Pancreas (tissue), 10 donors: ENCODE data around the gene SRRD. TPM values are rescaled to one million over a fixed set of nuclear protein-coding genes. Genes with fewer than 3 reads are reported as not detected.

Experiments used
- ATAC-seq, 4 donors: fragments of 200-7000 bp; cut with Tn5 transposase; one replicate each; pipeline versions ENCODE4 v1.8.0 to v1.9.1; 2020; ENCODE audit warnings: mild to moderate bottlenecking in 4 of 4, moderate library complexity in 4 of 4
- DNase-seq, 6 donors: peaks; one replicate each; pipeline ENCODE4 v3.0.0-alpha.2; 2020
- FAIRE-seq: peaks from 2 replicates; lab custom pipeline; 2012; peaks lifted over from hg19 to GRCh38; lab: Jason Lieb, UNC
- H3K27ac ChIP-seq, 4 donors: fragments of 200-600 bp; sonication (generic); 1 replicate in 3 of 4; 2 replicates in 1 of 4; pipeline versions ENCODE4 v1.5.0 to v1.8.0; 2020
- H3K27me3 ChIP-seq, 4 donors: fragments of 200-600 bp; one replicate each; pipeline ENCODE4 v1.8.0; 2021
- H3K36me3 ChIP-seq, 3 donors: fragments of 200-600 bp; sonication (generic) in 1 of 3; one replicate each; pipeline versions ENCODE4 v1.5.0 to v1.8.0; 2020 to 2021
- H3K4me1 ChIP-seq, 3 donors: fragments of 200-600 bp; one replicate each; pipeline ENCODE4 v1.8.0; 2021
- H3K4me3 ChIP-seq, 4 donors: fragments of 200-600 bp; sonication (generic) in 2 of 4; one replicate each; pipeline versions ENCODE4 v1.5.0 to v1.8.0; 2020 to 2021
- H3K9me3 ChIP-seq, 4 donors: fragments of 200-600 bp; one replicate each; pipeline ENCODE4 v1.8.0; 2021
- CTCF ChIP-seq, 4 donors: fragments of 200-600 bp; sonication (generic) in 3 of 4; IDR thresholded peaks; one replicate each; pipeline versions ENCODE4 v1.5.0 to v1.8.0; 2021; ENCODE audit warnings: antibody characterized with exemption in 4 of 4
- WGBS, 2 donors: extraction: QIAGEN DNeasy Blood & Tissue Kit; methylation state at CpG; one replicate each; pipeline ENCODE4 v1.1.7; 2013; 5-methylcytosine and 5-hydroxymethylcytosine counted together
- intact Hi-C, 3 donors: fragments of 100-400 bp; cut with DNase I; formaldehyde crosslinking; loops; one replicate each; pipeline versions ENCODE4 v1.11.1 to v1.14.2; 2022
- polyA plus RNA-seq, 2 donors: library from polyadenylated mRNA; stranded (reverse); fragments of 200-250 nt; gene quantifications; one replicate each; pipeline ENCODE4 v1.2.3, GENCODE V29; 2013
- total RNA-seq, 6 donors: library from RNA; stranded (reverse); fragmentation: NEBNext Ultra II Directional in 4 of 6; extraction: Animal tissue kit (Norgen Biotek cat#: 25700) in 4 of 6; gene quantifications; one replicate each; pipeline versions ENCODE4 v1.2.1 to v1.2.4, GENCODE V29; 2021 to 2023
- donor health status: healthy with polysubstance abuse.
- donor health status: DM: no; HTN: no; CAD: no; lungs with moderate emphysema.
- donor health status: DM: no; HTN: no; CAD: no.
- donor health status: control.
- donor health status: control.
- donor health status: Bipolar disorder and iron deficiency.
- donor health status: DM: yes; HTN: yes; CAD: no.
- donor health status: DM: no; HTN: no; CAD: no.
- donor health status: DM: no; HTN: no; CAD: no.
- donor health status: DM: yes; HTN: yes; CAD: no.

The SRRD gene
- total and polyA plus RNA-seq, 8 donors = 6.3 to 13.6 (median 10.8) TPM

DNA sequence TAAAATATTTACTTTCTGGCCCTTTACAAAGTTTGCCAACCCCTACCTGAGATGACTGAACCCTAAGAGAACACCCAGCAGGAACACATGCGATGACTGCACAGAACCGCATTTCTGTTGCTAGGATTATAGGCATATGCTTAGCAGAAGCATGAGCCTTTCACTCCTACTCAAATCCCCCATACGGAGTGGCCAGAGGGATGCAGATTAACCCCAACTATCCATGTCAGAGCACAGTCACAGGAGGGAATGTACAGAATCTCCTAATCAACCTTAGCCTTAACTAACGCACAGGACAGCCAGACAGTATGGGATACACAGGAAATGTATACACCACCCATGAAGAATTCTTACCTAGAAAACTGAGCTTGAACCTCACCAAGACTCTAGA is 6.3 kb upstream of the SRRD start:
- no peak for DNase-seq
- ATAC-seq = no peak
- TF ChIP-seq CTCF (IDR thresholded peaks at IDR 0.05) = no peak

DNA sequence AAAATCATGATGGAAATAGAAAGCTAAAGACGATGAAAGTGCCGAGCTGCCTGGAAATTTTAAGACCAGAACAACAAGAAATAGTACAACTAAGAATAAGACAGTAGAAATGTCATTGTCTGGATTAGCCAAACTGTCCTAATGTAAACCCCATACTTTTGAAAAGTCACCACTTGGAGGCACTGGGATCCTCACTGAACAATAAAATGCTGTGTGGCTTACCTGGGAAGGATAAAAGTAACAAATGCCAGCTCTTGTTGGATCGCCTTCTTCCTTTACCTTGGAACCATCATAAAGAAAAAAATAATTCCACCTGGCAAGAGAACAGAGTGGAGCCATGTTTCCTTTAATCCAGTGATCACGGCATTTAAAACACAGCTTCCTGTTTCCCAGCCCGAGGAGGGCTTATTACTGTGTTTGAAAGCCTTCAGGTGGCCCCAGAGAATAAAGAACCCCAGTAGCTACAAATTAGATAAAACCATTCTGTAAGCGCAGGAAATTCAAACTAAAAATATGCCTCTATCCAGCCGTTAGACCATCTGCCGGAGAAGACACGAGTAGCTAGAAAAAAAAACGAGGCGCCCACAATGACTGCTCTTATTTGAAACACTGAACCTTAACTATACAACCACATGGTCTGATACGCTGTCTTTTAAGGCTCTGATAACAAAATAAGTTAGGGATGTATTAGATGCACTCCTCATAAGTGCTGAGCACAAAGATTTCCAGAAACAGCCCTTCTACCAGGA is 4.5 kb upstream of the SRRD start:
- 28 to 32% methylated on average over 12 of the region's 12 CpGs for WGBS, 2 donors

More for the DNA sequence above, 6.3 kb upstream of the SRRD start:
- intact Hi-C loops = no loop called here
- Histone ChIP-seq H3K4me1 (peaks cover 7 to 23% (median 12%) of the 10 kb centered on the region in 3 donors), H3K27me3 (no peaks in the 10 kb centered on the region), H3K9me3 (no peaks in the 10 kb centered on the region), H3K27ac (no peak overlapping the region), H3K4me3 (no peak overlapping the region), H3K36me3 (peaks cover 0 to 30% (median 2%) of the 10 kb centered on the region in 3 donors)
- no peak for FAIRE-seq
- 40 to 45% methylated on average over 4 of the region's 4 CpGs for WGBS, 2 donors

DNA sequence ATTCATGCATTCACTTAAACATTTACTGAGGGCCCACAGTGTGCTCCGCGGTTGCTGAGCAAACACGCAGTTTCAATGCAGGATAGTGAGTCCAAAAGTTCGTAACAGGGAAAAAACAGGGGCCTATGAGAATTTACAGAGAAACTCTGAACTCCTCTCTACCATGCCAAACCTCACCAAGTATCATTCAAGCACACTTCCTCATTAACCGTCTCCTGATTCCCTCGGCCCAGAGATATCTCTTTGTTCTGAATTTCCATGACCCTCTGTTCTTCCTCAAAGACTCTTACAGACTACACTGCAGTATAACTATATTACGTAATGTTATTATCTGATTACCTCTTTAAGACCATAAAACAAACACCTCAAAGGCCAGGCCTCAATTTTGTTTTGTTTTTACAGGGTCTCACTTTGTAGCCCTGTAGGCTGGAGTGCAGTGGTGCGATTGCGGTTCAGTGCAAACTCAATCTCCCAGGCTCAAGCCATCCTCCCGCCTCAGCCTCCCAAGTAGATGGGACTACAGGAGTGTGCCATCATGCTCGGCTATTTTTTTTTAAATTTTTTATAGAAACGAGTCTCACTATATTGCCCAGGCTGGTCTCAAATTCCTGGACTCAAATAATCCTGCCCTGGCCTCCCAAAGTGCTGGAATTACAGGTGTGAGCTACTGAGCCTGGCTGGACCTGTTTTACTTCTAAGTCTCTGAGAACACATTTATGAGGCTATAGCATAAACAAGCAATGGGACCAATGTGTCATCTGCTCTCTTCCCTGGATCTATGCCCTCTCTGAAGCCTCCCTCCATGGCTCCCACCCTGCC is 3.7 kb upstream of the SRRD start:
- peak overlapping the region; percentile 42 to 74 (median 57) for H3K27ac ChIP-seq
- no peak for FAIRE-seq
- peak in 2 of 4 donors; percentile 20 to 25 for ATAC-seq
- H3K27me3 ChIP-seq = no peaks in the 10 kb centered on the region
- peaks cover 0 to 13% (median 0%) of the 10 kb centered on the region in 3 donors for H3K36me3 ChIP-seq
- DNase-seq = no peak
- intact Hi-C loops = loop anchor here in 1 of 3 donors (10.0 kb wide), 1 partner anchor 175 kb away; the partner anchor contains the start of gene MIAT
- WGBS, 2 donors = 31 to 34% methylated on average over 12 of the region's 12 CpGs
- H3K4me1 ChIP-seq = peaks cover 15 to 39% (median 17%) of the 10 kb centered on the region in 3 donors
- no peak for TF ChIP-seq CTCF (IDR thresholded peaks at IDR 0.05)
- H3K4me3 ChIP-seq = peak overlapping the region in 2 of 4 donors; percentile 22 to 26
- no peaks in the 10 kb centered on the region for H3K9me3 ChIP-seq

More for the DNA sequence above, 4.5 kb upstream of the SRRD start:
- FAIRE-seq (no peak), DNase-seq (no peak), ATAC-seq (peak in 2 of 4 donors; percentile 2 to 12)
- peaks cover 9 to 31% (median 17%) of the 10 kb centered on the region in 3 donors for H3K4me1 ChIP-seq
- intact Hi-C loops = no loop called here
- no peaks in the 10 kb centered on the region for H3K9me3 ChIP-seq
- H3K36me3 ChIP-seq = peaks cover 0 to 13% (median 0%) of the 10 kb centered on the region in 3 donors
- no peaks in the 10 kb centered on the region for H3K27me3 ChIP-seq
- peak overlapping the region; percentile 42 to 74 (median 57) for H3K27ac ChIP-seq
- no peak for TF ChIP-seq CTCF (IDR thresholded peaks at IDR 0.05)
- H3K4me3 ChIP-seq = peak overlapping the region in 2 of 4 donors; percentile 22 to 26

DNA sequence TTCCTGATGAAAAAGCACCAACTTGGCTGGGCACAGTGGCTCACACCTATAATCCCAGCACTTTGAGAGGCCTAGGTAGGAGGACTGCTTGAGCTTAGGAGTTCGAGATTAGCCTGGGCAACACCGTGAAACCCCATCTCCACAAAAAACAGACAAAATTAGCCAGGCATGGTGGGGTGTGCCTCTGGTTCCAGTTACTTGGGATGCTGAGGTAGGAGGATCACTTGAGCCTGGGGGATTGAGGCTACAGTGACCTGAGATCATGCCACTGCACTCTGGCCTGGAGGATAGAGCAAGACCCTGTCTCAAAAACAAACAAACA is 3.1 kb upstream of the SRRD start:
- peak overlapping the region in 2 of 4 donors; percentile 71 to 74 for H3K27ac ChIP-seq
- TF ChIP-seq CTCF (IDR thresholded peaks at IDR 0.05) = no peak
- ATAC-seq (no peak), FAIRE-seq (no peak), DNase-seq (no peak)
- intact Hi-C loops = loop anchor here in 1 of 3 donors (10.0 kb wide), 1 partner anchor 174 kb away; the partner anchor contains the start of gene MIAT
- H3K27me3 ChIP-seq = no peaks in the 10 kb centered on the region
- no peaks in the 10 kb centered on the region for H3K9me3 ChIP-seq
- peaks cover 15 to 42% (median 17%) of the 10 kb centered on the region in 3 donors for H3K4me1 ChIP-seq
- WGBS, 2 donors = 63 to 86% methylated on average over 2 of the region's 2 CpGs
- no peak overlapping the region for H3K4me3 ChIP-seq
- peaks cover 0 to 10% (median 0%) of the 10 kb centered on the region in 3 donors for H3K36me3 ChIP-seq
